Measurements from ENCODE around the gene BATF2. TPM values are rescaled to one million over a fixed set of nuclear protein-coding genes. Genes with fewer than 3 reads are reported as not detected.

Gene BATF2
- total RNA-seq, 1 donor from 2014 or later: 4.6 TPM

GRCh38 chr11:64963072-64963631, 33.6 kb downstream of the BATF2 start:
- DNase-seq (ENCODE audit: low spot score): no peak

- no peak for DNase-seq (ENCODE audit: low spot score)
These were observed 36.1 kb downstream of the BATF2 start for GRCh38 chr11:64960719-64961118.

- DNase-seq (ENCODE audit: low spot score): no peak
These were observed 37.3 kb downstream of the BATF2 start for GRCh38 chr11:64959498-64959897.

GRCh38 chr11:64954201-64954600, 42.6 kb downstream of the BATF2 start:
- no peak for DNase-seq (ENCODE audit: low spot score)

GRCh38 chr11:64951529-64951928, 45.2 kb downstream of the BATF2 start:
- DNase-seq (ENCODE audit: low spot score): no peak

- DNase-seq (ENCODE audit: low spot score): no peak
These were observed 49.5 kb downstream of the BATF2 start for GRCh38 chr11:64947208-64947814.

Other genes with a start within 250 kb of the BATF2 start
- 11.4 TPM for gene PYGM, start 237.0 kb downstream of the BATF2 start, total RNA-seq
- 391 TPM for gene SF1, start 218.4 kb downstream of the BATF2 start, total RNA-seq
- 14.0 TPM for gene MAP4K2, start 193.8 kb downstream of the BATF2 start, total RNA-seq
- gene MEN1, start 186.4 kb downstream of the BATF2 start, total RNA-seq: 18.7 TPM
- 28.5 TPM for gene CDC42BPG, start 152.3 kb downstream of the BATF2 start, total RNA-seq
- gene EHD1, start 118.3 kb downstream of the BATF2 start, total RNA-seq: 47.3 TPM
- gene ATG2A, start 79.8 kb downstream of the BATF2 start, total RNA-seq: 27.9 TPM
- 18.9 TPM for gene PPP2R5B, start 72.3 kb downstream of the BATF2 start, total RNA-seq
- not detected for gene GPHA2, start 61.1 kb downstream of the BATF2 start, total RNA-seq
- not detected for gene MAJIN, start 24.9 kb downstream of the BATF2 start, total RNA-seq
- 78.1 TPM for gene ARL2, start 17.2 kb upstream of the BATF2 start, total RNA-seq
- 17.6 TPM for gene SNX15, start 30.5 kb upstream of the BATF2 start, total RNA-seq
- gene SAC3D1, start 44.2 kb upstream of the BATF2 start, total RNA-seq: 4.5 TPM
- 10.3 TPM for gene NAALADL1, start 61.6 kb upstream of the BATF2 start, total RNA-seq
- gene CDCA5, start 87.1 kb upstream of the BATF2 start, total RNA-seq: 1.9 TPM
- 33.7 TPM for gene ZFPL1, start 87.3 kb upstream of the BATF2 start, total RNA-seq
- 131 TPM for gene VPS51, start 99.2 kb upstream of the BATF2 start, total RNA-seq
- gene TM7SF2, start 114.9 kb upstream of the BATF2 start, total RNA-seq: 37.5 TPM
- gene ZNHIT2, start 120.7 kb upstream of the BATF2 start, total RNA-seq: 13.7 TPM
- gene FAU, start 125.2 kb upstream of the BATF2 start, total RNA-seq: 999 TPM
- 49.8 TPM for gene MRPL49, start 125.3 kb upstream of the BATF2 start, total RNA-seq
- 76.2 TPM for gene SYVN1, start 137.5 kb upstream of the BATF2 start, total RNA-seq
- gene SPDYC, start 173.3 kb upstream of the BATF2 start, total RNA-seq: not detected
- 598 TPM for gene CAPN1, start 185.0 kb upstream of the BATF2 start, total RNA-seq

Data from ureter (tissue), 1 donor.